GM21529 (cell line): ENCODE measurements around the gene PHLPP2.
"Not testable (repeated sequence)": the region's sequence is repeated elsewhere in the genome, so short reads cannot be mapped to it uniquely, and the experiment has no call there.

Experiments
- ATAC-seq: cut with Tn5 transposase; IDR thresholded peaks from one replicate; pipeline ENCODE4 v1.9.1; 2021; ENCODE audit not compliant: unreplicated experiment

The PHLPP2 gene

GRCh38 chr16:71721066-71721740 is 3.3 kb downstream of the PHLPP2 start:
- no peak for ATAC-seq

GRCh38 chr16:71712501-71712900 is 12.0 kb downstream of the PHLPP2 start:
- no peak for ATAC-seq

- no peak for ATAC-seq
Observed at GRCh38 chr16:71711789-71712188, 12.7 kb downstream of the PHLPP2 start.

- no peak for ATAC-seq
Observed at GRCh38 chr16:71709229-71709781, 15.2 kb downstream of the PHLPP2 start.

GRCh38 chr16:71708696-71709095 is 15.8 kb downstream of the PHLPP2 start:
- ATAC-seq: no peak

GRCh38 chr16:71707199-71707598 is 17.3 kb downstream of the PHLPP2 start:
- ATAC-seq: no peak

- ATAC-seq: no peak
Observed at GRCh38 chr16:71706046-71706445, 18.5 kb downstream of the PHLPP2 start.

- ATAC-seq: no peak
Observed at GRCh38 chr16:71703333-71703732, 21.2 kb downstream of the PHLPP2 start.

- no peak for ATAC-seq
Observed at GRCh38 chr16:71700831-71701230, 23.7 kb downstream of the PHLPP2 start.

GRCh38 chr16:71698491-71698890 is 26.0 kb downstream of the PHLPP2 start:
- ATAC-seq: no peak

GRCh38 chr16:71693164-71693563 is 31.3 kb downstream of the PHLPP2 start:
- ATAC-seq: no peak

GRCh38 chr16:71689901-71690300 is 34.6 kb downstream of the PHLPP2 start:
- ATAC-seq: no peak

GRCh38 chr16:71687861-71688260 is 36.6 kb downstream of the PHLPP2 start:
- ATAC-seq: no peak

- ATAC-seq: not testable (repeated sequence)
Observed at GRCh38 chr16:71684280-71684679, 40.2 kb downstream of the PHLPP2 start.

GRCh38 chr16:71681360-71681759 is 43.1 kb downstream of the PHLPP2 start:
- no peak for ATAC-seq

- no peak for ATAC-seq
Observed at GRCh38 chr16:71676236-71676635, 48.3 kb downstream of the PHLPP2 start.

GRCh38 chr16:71675380-71675779 is 49.1 kb downstream of the PHLPP2 start:
- ATAC-seq: no peak

- no peak for ATAC-seq
Observed at GRCh38 chr16:71674229-71674628, 50.3 kb downstream of the PHLPP2 start.

- no peak for ATAC-seq
Observed at GRCh38 chr16:71673582-71673973, 50.9 kb downstream of the PHLPP2 start.

- ATAC-seq: no peak
Observed at GRCh38 chr16:71672803-71673581, 51.5 kb downstream of the PHLPP2 start.

- ATAC-seq: no peak
Observed at GRCh38 chr16:71672125-71672524, 52.4 kb downstream of the PHLPP2 start.

- no peak for ATAC-seq
Observed at GRCh38 chr16:71671165-71671564, 53.3 kb downstream of the PHLPP2 start.
